Kidney epithelial cell (primary cell): ENCODE data around the gene GBP2. TPM values are rescaled to one million over a fixed set of nuclear protein-coding genes. Genes with fewer than 3 reads are reported as not detected.

Experiments
- DNase-seq: peaks from one replicate; pipeline ENCODE4 v3.0.0-alpha.2; 2010; ENCODE audit warnings: low read depth
- H3K27me3 ChIP-seq: 2 replicates; pipeline ENCODE4 v1.6.0; 2011; ENCODE audit warnings: low read length; ENCODE audit not compliant: control insufficient read depth, insufficient read depth
- H3K36me3 ChIP-seq: 2 replicates; pipeline ENCODE4 v1.5.1; 2011; ENCODE audit warnings: low read length; ENCODE audit not compliant: control insufficient read depth, insufficient read depth
- H3K4me3 ChIP-seq: 2 replicates; pipeline ENCODE4 v1.5.1; 2011; ENCODE audit warnings: low read depth, mild to moderate bottlenecking, control low read depth, low read length
- CTCF ChIP-seq: IDR thresholded peaks from 2 replicates; pipeline ENCODE4 v1.5.1; 2011; ENCODE audit warnings: mild to moderate bottlenecking, moderate library complexity, low read length, control low read depth, inconsistent platforms; ENCODE audit not compliant: insufficient read depth, poor library complexity, severe bottlenecking
- total RNA-seq: library from RNA; depleted of rRNA; stranded (reverse); fragments of >200 nt; gene quantifications from 2 replicates; pipeline ENCODE4 v1.2.3, GENCODE V29; 2015

The GBP2 gene
- total RNA-seq, 1 donor from 2014 or later, result 2.2 TPM

- TF ChIP-seq CTCF, result no peak
- Histone ChIP-seq H3K27me3 (no peaks in the 10 kb centered on the region), H3K4me3 (no peak overlapping the region), H3K36me3 (no peaks in the 10 kb centered on the region)
- no peak for DNase-seq
Measured at GRCh38 chr1:89169166-89169565, 43.3 kb upstream of the GBP2 start.

- no peak for TF ChIP-seq CTCF
- no peaks in the 10 kb centered on the region for H3K36me3 ChIP-seq
- no peak for DNase-seq
- no peaks in the 10 kb centered on the region for H3K27me3 ChIP-seq
- no peak overlapping the region for H3K4me3 ChIP-seq
Measured at GRCh38 chr1:89167590-89168230, 41.8 kb upstream of the GBP2 start.

GRCh38 chr1:89166705-89167104 lies 40.8 kb upstream of the GBP2 start:
- Histone ChIP-seq H3K27me3 (no peaks in the 10 kb centered on the region), H3K4me3 (no peak overlapping the region), H3K36me3 (no peaks in the 10 kb centered on the region)
- no peak for TF ChIP-seq CTCF
- no peak for DNase-seq

GRCh38 chr1:89165811-89166210 lies 39.9 kb upstream of the GBP2 start:
- no peak overlapping the region for H3K4me3 ChIP-seq
- TF ChIP-seq CTCF, result no peak
- H3K27me3 ChIP-seq, result no peaks in the 10 kb centered on the region
- DNase-seq, result no peak
- no peaks in the 10 kb centered on the region for H3K36me3 ChIP-seq

- H3K36me3 ChIP-seq, result no peaks in the 10 kb centered on the region
- DNase-seq, result no peak
- TF ChIP-seq CTCF, result no peak
- no peak overlapping the region for H3K4me3 ChIP-seq
- H3K27me3 ChIP-seq, result no peaks in the 10 kb centered on the region
Measured at GRCh38 chr1:89151047-89151446, 25.1 kb upstream of the GBP2 start.

GRCh38 chr1:89149976-89150375 lies 24.1 kb upstream of the GBP2 start:
- no peak overlapping the region for H3K4me3 ChIP-seq
- no peaks in the 10 kb centered on the region for H3K36me3 ChIP-seq
- no peaks in the 10 kb centered on the region for H3K27me3 ChIP-seq
- no peak for TF ChIP-seq CTCF
- no peak for DNase-seq
